Activated CD8-positive, alpha-beta memory T cell treated with anti-CD3 and anti-CD28 coated beads for 1 hour (primary cell): ENCODE results near the gene ATN1.
A peak's percentile ranks its signal among the peaks of the same experiment; 100 is the strongest.
"Not testable (repeated sequence)": the region's sequence is repeated elsewhere in the genome, so short reads cannot be mapped to it uniquely, and the experiment has no call there.

Experiments used
- DNase-seq, 2 donors: peaks; one replicate each; pipeline ENCODE4 v3.0.0-alpha.2; 2020; ENCODE audit warnings: low read depth in 1 of 2; ENCODE audit errors: extremely low read depth in 1 of 2

The ATN1 gene

GRCh38 chr12:6927379-6928021 lies at the start of gene ATN1:
Gene ATN1 (plus strand): TSS chr12:6927959. CDS start chr12:6934002, 6,043 bp downstream.
- peak in 1 of 2 donors; percentile 28 for DNase-seq

DNA sequence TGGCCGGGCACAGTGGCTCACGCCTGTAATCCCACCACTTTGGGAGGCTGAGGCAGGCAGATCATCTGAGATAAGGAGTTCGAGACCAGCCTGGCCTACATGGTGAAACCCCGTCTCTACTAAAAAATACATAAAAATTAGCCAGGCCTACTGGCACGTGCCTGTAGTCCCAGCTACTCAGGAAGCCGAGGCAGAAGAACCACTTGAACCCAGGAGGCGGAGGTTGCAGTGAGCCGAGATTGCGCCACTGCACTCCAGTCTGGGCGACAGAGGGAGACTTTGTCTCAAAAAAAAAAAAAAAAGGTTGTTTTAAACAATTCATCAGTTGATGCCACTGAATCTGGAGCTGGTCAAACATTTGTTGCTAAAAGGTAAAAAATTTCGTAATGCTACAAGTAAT lies 47.9 kb upstream of the ATN1 start:
- DNase-seq: not testable (repeated sequence)

GRCh38 chr12:6883252-6883651 lies 44.5 kb upstream of the ATN1 start:
- no peak for DNase-seq

GRCh38 chr12:6883683-6884082 lies 44.1 kb upstream of the ATN1 start:
- DNase-seq: no peak

- no peak for DNase-seq
Observed at GRCh38 chr12:6884539-6884938, 43.2 kb upstream of the ATN1 start.

- not testable (repeated sequence) for DNase-seq
Observed at GRCh38 chr12:6886206-6886999, 41.4 kb upstream of the ATN1 start.

DNA sequence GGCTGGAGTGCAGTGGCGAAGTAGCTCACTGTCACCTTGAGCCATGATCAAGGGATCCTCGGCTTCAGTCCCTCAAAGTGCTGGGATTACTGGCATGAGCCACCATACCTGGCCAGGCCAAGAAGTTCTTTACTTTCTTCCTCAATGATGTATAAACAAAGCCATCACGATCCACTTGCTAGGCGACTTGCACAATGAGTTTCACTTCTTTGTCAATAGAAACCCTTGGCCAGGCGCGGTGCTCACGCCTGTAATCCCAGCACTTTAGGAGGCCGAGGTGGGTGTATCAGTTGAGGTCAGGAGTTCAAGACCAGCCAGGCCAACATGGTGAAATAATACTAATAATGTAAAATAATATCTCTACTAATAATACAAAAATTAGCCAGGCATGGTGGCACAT lies 40.3 kb upstream of the ATN1 start:
- no peak for DNase-seq

DNA sequence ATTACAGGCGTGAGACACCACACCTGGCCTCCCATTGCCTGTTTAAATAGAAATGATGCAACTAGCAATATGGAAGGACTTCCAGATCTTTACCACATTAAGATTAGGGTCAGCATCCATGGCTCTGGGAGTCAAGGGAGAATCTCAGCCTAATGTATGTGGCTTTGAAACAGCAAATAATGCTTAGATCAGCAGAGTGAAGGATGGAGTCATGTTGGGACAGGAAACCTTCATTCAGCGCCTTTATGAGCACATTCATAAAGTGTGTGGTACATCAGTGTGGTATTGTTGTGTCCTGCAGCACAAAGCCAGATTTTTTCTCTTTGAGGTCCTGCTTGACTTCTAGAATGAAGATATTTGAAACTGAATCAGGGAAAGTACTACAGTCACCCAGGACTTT lies 39.4 kb upstream of the ATN1 start:
- no peak for DNase-seq

GRCh38 chr12:6888794-6889193 lies 39.0 kb upstream of the ATN1 start:
- not testable (repeated sequence) for DNase-seq

DNA sequence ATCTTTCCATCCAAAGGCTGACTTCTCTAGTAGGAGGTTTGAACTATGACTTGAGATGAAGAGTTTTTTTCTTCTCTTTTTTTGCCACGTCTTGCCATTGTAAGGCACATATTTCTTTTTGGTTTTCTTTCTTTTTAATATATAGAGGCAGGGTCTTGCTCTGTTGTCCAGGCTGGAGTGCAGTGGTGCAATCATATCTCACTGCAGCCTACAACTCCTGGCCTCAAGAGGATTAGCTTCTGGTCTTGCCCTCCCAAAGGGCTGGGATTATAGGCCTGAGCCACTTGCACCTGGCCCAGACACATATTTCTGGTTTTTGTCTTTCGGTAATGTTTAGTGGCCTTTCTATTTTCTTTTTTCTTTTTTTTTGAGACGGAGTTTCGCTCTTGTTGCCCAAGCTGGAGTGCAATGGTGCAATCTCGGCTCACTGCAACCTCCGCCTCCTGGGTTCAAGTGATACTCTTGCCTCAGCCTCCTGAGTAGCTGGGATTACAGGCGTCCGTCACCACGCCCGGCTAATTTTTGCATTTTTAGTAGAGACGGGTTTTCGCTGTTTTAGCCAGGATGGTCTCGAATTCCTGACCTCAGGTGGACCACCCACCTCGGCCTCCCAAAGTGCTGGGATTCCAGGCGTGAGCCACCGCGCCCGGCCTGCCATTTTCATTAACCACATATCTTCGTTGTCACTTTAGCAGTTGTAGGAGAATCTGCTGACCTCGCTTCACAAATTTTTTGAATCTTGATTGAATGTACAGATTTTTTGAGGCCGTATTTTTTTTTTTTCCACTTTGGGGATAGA lies 37.8 kb upstream of the ATN1 start:
- DNase-seq: not testable (repeated sequence)

DNA sequence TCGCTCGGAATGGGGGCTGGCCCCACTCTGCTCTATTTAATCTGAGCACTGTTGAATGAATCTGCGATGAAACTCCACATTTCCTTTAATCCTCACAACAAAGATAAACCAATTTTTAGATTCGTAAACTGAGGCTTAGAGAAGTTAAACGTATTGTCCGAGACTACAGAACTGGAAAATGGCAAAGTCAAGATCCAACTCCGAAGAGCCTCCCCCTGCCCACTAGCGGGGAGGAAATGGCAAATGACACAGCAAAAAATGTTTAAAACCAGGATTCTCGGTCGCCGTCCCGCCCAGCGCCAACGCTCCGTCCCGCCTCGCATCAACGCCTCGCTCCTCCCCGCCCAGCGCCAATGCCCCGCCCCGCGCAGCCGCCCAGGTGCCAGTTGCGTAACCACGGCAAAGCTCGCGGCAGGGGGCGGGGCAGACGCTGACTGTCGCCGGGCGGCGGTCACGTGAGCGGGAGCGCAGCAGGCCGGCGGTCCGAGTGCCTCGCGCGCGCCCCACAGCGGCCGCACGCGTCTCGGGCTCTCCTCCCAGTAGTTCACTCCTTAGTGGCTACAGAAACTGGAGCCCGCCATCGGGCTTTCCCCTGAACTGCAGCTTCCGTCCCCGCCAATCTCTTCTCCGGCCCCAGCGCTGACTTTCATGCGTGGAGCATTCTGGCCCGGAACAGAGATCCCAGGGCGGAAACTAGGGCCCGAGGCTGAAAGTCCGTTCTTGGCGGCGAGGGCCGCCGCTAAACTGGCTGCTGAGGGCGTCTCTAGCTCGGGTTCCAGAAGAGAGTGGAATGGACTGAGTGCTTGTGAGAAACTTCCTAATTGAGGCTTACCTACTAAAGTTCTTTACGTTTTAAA lies 36.7 kb upstream of the ATN1 start:
- peak; percentile 95 to 99 for DNase-seq

- DNase-seq: no peak
Observed at GRCh38 chr12:6891646-6892001, 36.1 kb upstream of the ATN1 start.

- DNase-seq: not testable (repeated sequence)
Observed at GRCh38 chr12:6892683-6893082, 35.1 kb upstream of the ATN1 start.

DNA sequence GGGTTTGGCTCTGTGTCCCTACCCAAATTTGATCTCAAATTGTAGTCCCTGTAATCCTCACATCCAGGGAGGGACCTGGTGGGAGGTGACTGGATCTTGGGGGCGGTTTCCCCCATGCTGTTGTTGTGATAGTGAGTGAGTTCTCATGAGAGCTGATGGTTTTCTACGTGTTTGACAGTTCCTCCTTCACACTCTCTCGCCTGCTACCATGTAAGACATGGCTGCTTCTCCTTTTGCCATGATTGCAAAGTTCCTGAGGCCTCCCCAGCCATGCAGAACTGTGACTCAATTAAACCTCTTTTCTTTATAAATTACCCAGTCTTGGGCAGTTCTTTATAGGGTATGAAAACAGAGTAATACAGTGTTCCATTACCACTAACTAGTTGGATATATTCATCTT lies 33.4 kb upstream of the ATN1 start:
- no peak for DNase-seq

GRCh38 chr12:6896846-6897435 lies 30.8 kb upstream of the ATN1 start:
- DNase-seq: no peak

DNA sequence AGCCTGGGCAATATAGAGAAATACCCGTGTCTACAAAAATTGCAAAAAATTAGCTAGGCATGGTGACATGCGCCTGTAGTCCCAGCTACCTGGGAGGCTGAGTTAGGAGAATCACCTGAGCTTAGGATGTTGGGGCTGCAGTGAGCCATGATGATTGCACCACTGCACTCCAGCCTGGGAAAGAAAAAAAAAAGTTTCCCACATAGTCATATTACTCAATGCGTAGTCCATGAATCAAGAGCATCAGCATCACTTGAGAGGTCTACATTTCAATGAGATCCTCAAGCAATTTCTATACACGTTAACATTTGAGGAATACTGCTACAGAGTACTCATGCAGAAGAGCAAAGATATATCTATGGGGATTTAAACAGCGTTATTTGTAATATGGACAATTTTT lies 28.3 kb upstream of the ATN1 start:
- no peak for DNase-seq

DNA sequence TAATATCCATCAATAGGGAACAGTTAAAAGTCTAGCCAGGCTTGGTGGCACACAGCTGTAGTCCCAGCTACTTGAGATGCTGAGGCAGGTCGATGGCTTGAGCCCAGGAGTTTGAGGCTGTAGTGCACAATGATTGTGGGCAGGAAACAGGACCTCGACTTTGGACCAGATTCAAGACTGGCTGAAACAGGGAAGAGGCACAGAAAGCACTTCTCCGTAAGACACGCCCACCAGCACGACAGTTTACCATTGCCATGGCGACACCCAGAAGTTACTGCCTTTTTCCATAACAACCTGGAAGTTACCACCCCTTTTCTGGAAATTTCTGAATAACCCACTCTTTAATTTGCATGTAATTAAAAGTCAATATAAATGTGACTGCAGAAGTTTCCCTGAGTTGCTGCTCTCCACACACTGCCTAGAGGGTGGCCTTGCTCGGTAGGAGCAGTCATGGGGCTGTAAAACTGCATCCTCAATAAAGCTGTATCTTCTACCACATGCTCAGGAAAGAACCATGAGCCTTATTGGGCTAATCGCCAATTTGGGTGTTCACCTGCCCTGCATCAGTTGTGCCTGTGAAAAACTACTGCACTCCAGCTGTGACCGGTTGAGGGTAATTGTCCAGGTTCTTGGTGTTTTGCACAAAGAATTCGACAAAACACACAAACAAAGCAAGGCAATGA lies 27.8 kb upstream of the ATN1 start:
- DNase-seq: no peak

DNA sequence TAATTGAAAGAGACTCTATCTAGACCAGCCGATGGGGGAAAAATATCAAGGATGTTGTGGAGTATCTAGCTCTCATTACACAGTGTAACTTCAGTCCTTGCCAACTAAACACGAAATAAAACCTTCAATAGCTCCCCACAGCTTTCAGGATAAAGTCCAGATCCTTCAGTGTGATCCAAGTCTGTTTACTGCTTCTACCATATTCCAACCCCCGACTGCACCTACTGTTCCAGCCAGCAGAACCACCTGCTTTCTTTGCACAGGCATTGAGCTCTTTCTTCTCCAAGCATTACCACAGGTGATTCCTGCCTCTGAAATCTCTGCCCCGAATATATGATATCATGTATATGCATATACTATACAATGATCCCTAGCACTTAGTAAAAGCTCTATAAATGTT lies 25.3 kb upstream of the ATN1 start:
- DNase-seq: no peak

DNA sequence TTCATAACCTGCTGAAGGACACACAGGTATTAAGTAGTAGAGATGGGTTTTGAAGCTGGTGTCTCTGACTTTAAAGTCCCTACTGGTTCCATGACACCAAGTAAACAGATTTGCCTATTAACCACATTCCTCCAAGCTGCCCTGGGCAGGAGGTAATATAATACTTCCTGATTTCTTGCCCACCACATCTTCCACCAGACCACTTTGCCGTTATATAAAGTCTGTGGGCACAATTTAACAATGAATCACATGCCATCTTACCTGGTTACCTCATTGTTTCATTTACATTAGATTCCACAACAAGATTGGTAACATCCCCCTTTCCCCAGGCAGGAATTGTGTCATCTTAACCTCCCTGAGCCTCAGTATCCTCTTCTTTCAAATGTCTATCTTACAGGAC lies 24.0 kb upstream of the ATN1 start:
- DNase-seq: no peak
